ENCODE results near the gene HPCAL1.

Gene HPCAL1

GRCh38 chr2:10269711-10270610, 32.7 kb upstream of the HPCAL1 start:
- no peak for DNase-seq

- no peak for DNase-seq
These were observed 31.2 kb upstream of the HPCAL1 start for GRCh38 chr2:10271509-10271908.

- DNase-seq, result peak; percentile 37
These were observed 30.8 kb upstream of the HPCAL1 start for GRCh38 chr2:10271946-10272345.

GRCh38 chr2:10272464-10272863, 30.2 kb upstream of the HPCAL1 start:
- no peak for DNase-seq

- DNase-seq, result no peak
These were observed 29.2 kb upstream of the HPCAL1 start for GRCh38 chr2:10273215-10274175.

GRCh38 chr2:10274376-10274775, 28.3 kb upstream of the HPCAL1 start:
- no peak for DNase-seq

- no peak for DNase-seq
These were observed 27.5 kb upstream of the HPCAL1 start for GRCh38 chr2:10274983-10275802.

GRCh38 chr2:10276481-10277292, 26.0 kb upstream of the HPCAL1 start:
- DNase-seq, result no peak

- no peak for DNase-seq
These were observed 25.2 kb upstream of the HPCAL1 start for GRCh38 chr2:10277293-10278028.

- DNase-seq, result peak; percentile 97
These were observed 24.5 kb upstream of the HPCAL1 start for GRCh38 chr2:10278029-10278762.

- no peak for DNase-seq
These were observed 23.8 kb upstream of the HPCAL1 start for GRCh38 chr2:10278763-10279471.

- no peak for DNase-seq
These were observed 23.2 kb upstream of the HPCAL1 start for GRCh38 chr2:10279472-10279870.

- DNase-seq, result no peak
These were observed 22.7 kb upstream of the HPCAL1 start for GRCh38 chr2:10279946-10280463.

- DNase-seq, result no peak
These were observed 20.8 kb upstream of the HPCAL1 start for GRCh38 chr2:10281891-10282290.

- peak; percentile 54 for DNase-seq
These were observed 20.0 kb upstream of the HPCAL1 start for GRCh38 chr2:10282611-10283105.

GRCh38 chr2:10283106-10284062, 19.3 kb upstream of the HPCAL1 start:
- peak; percentile 87 for DNase-seq

- DNase-seq, result no peak
These were observed 18.4 kb upstream of the HPCAL1 start for GRCh38 chr2:10284108-10284870.

All from suppressor macrophage treated with lipopolysaccharide for 4 hours (primary cell).